ENCODE data around the gene ARID5B. TPM values are rescaled to one million over a fixed set of nuclear protein-coding genes. Genes with fewer than 3 reads are reported as not detected.
A peak's percentile ranks its signal among the peaks of the same experiment; 100 is the strongest.

ARID5B gene
- total and polyA plus RNA-seq, 2 of the 4 experiments (the other 2 are of a cell fraction): 41.0 to 125 TPM

DNA sequence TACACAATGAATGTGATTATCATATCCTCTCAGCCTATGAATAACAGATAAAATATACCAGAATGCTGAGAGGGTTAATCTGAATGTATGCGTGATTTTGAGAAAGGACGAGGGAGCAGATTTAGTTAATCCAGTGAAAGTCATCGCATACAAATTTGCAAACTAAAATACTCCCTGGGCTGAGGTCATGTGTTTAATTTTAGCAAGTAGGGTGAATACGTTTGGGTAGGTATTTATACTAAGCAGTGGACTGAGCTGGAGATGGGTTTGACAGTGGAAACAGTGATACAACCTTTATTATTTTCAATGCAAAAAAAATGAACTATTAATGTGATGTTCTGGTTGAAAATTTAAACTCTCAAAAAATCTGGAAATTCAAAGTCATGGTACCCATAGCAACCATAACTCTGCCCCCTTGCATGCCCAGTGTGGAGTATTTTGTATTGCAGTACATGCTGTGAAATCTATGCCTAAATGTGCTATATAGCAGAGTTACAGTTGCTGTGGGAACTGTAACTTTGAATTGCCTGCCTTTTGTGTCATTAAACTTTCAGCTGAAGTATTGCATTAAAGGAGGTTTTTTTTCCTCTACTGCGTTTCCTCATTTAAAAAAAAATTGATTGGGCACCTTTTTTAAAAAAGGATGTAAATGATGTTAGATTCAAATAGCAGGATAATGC lies 9.5 kb upstream of the ARID5B start:
- ChIA-PET POLR2A (ENCODE audit: unreplicated experiment) (no interaction called here), CTCF (interaction anchor here (0.7 to 1.0 kb wide), 2 partner anchors 8 to 548 kb away, joined by 3 to 4 read pairs; no protein-coding TSS in a partner anchor)
- Histone ChIP-seq H4K20me1 (ENCODE audit: insufficient read depth, low read length) (no peaks in the 10 kb centered on the region), H3K4me2 (ENCODE audit: low read depth, low read length) (no peak overlapping the region), H2BK120ac (ENCODE audit: low read depth, low read length) (no peak overlapping the region), H3K4me3 (ENCODE audit: insufficient read depth, low read depth, low read length) (no peak overlapping the region), H4K8ac (ENCODE audit: low read depth in 2 of 2, low read length in 2 of 2) (no peak overlapping the region), H3K9me1 (ENCODE audit: insufficient read depth, low read length) (0 out of 2 replicates have a peak, but pooled peaks cover under 1% of the 10 kb centered on the region), H2BK5ac (ENCODE audit: low read depth, low read length, poor library complexity, severe bottlenecking) (no peak overlapping the region), H3K36me3 (ENCODE audit: control insufficient read depth, insufficient read depth, low read length) (no peaks in the 10 kb centered on the region), H3K14ac (replicated peaks; ENCODE audit: low read depth, low read length) (no peak overlapping the region), H2BK15ac (ENCODE audit: low read depth, low read length) (no peak overlapping the region), H4K91ac (ENCODE audit: insufficient read depth, low read depth, low read length) (no peak overlapping the region), H2AK5ac (ENCODE audit: low read depth, low read length) (no peak overlapping the region), H3K27me3 (ENCODE audit: control insufficient read depth, insufficient read depth, low read length) (no peaks in the 10 kb centered on the region), H3K9ac (ENCODE audit: low read depth, low read length) (no peak overlapping the region), H2AFZ (replicated peaks; ENCODE audit: low read length, poor library complexity) (no peak overlapping the region), H3K18ac (ENCODE audit: low read depth, low read length) (no peak overlapping the region), H3K4me1 (ENCODE audit: control insufficient read depth, insufficient read depth, low read length) (peaks cover 4% of the 10 kb centered on the region), H4K5ac (ENCODE audit: low read depth, low read length) (no peak overlapping the region), H3K79me1 (ENCODE audit: low read depth in 1 of 2, low read length in 2 of 2) (peaks cover 0 to under 1% of the 10 kb centered on the region in 2 experiments; a peak in 2 of 4 replicates), H3K9me3 (ENCODE audit: control insufficient read depth, insufficient read depth, low read length) (no peaks in the 10 kb centered on the region), H3K56ac (ENCODE audit: extremely low read depth, insufficient read depth, low read length) (no peak overlapping the region), H3K27ac (ENCODE audit: insufficient read depth, low read length) (no peak overlapping the region), H3K23ac (ENCODE audit: low read depth, low read length) (0 out of 2 replicates have a peak overlapping the region, but pooled peaks have one; percentile 29), H2BK20ac (ENCODE audit: low read depth, low read length) (no peak overlapping the region), H2AK9ac (replicated peaks; ENCODE audit: low read depth, low read length, poor library complexity) (no peak overlapping the region), H3K4ac (ENCODE audit: low read depth, low read length) (no peak overlapping the region; the same call in none of the 2 replicates)
- DNase-seq: peak; percentile 47
- WGBS, 2 experiments (ENCODE audit: extremely low coverage in 2 of 2, insufficient read length in 1 of 2): no CpG with 5 or more reads among the region's 5 CpGs
- BruUV-seq (replicated peaks): no TSS peak
- in situ Hi-C loops (cut with MboI; ENCODE audit: low sequenced_read_pairs) (no loop called here), intact Hi-C loops (cut with micrococcal nuclease) (no loop called here), dilution Hi-C loops (cut with HindIII; ENCODE audit: low sequenced_read_pairs, unreplicated experiment) (no loop called here)
- ATAC-seq (ENCODE audit: low read depth): peak; percentile 61
- TF ChIP-seq MAZ (IDR thresholded peaks at IDR 0.05; ENCODE audit: borderline replicate concordance, low read depth, low read length) (no peak), BHLHE40 (IDR thresholded peaks at IDR 0.05; ENCODE audit: low read depth, low read length) (no peak)
